ENCODE data around the gene KCNQ5.
A peak's percentile ranks its signal among the peaks of the same experiment; 100 is the strongest.

The KCNQ5 gene

GRCh38 chr6:73047801-73048200, 425.9 kb downstream of the KCNQ5 start:
- DNase-seq, result no peak

DNA sequence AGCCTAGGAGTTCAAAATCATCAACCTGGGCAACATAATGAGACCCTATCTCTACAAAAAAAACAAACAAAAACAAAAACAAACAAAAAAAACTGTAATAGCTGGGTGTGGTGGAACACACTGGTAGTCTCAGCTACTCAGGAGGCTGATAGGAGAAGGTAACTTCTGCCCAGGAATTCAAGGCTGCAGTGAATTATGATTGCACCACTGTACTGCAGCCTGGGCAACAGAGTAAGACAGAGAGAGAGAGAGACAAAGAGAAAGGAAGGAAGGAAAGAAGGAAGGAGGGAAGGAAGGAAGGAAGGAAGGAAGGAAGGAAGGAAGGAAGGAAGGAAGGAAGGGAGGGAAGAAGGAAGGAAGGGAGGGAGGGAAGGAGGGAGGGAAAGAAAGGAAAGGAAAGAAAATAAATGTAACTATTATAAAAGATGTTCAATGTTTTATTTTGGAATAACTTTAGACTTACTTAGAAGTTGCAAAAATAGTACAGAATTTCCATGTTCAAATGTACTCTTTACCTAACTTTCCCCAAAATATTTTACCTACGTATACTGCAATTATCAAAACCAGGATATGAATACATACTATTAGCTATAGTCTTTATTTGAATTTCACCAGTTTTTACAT, 428.2 kb downstream of the KCNQ5 start:
- DNase-seq, result no peak

DNA sequence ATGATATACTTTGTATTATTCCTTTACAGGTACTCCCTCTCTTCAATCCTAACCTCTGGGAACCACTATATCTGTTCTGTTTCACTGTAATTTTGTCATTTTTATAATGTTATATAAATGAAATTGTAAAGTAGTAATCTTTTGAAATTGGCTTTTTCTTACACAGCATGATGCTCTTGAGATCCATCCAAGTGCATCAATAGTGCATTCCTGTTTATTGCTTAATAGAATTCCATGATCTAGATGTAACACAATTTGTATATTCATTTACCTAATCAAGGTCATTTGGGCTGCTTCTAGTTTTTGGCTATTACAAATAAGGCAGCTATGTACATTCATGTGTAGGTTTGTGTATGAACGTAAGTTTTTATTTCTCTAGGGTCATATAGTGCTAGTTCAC, 428.8 kb downstream of the KCNQ5 start:
- no peak for DNase-seq

- DNase-seq, result no peak
Observed at GRCh38 chr6:73051147-73051546, 429.3 kb downstream of the KCNQ5 start.

DNA sequence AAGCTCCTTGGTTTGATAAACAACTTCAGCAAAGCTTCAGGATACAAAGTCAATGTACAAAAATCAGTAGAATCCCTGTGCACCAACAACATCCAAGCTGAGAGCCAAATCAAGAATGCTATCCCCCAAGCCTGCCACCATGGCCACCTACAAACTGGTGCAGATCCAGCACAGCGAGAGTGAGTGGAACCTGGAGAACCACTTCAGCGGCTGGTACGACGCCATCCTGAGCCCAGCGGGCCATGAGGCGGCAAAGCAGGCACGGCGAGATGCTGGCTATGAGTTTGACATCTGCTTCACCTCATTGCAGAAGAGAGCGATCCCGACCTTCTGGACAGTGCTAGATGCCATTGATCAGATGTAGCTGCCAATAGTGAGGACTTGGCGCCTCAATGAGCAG, 433.1 kb downstream of the KCNQ5 start:
- DNase-seq, result no peak

- no peak for DNase-seq
Observed at GRCh38 chr6:73058736-73059135, 436.9 kb downstream of the KCNQ5 start.

DNA sequence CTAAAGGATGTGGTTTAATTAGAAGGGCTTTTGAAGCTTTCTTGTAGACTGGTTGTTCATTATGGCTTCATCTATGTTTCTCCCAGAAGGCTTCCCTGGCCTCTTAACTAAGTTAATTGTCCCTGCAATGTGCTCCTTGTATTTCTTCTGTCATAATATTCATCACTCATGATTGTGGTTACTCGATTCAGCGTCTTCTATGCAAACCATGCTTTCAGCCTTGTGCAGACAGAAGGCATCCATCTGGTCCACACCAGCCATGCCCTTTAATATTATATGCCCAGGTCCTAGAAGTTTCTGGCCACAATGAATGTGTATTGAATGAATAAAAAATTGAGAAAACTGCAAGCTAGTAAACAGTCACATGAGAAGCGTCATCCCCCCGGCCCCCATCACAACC, 440.3 kb downstream of the KCNQ5 start:
- DNase-seq, result no peak

GRCh38 chr6:73062837-73063236, 441.0 kb downstream of the KCNQ5 start:
- DNase-seq, result no peak

DNA sequence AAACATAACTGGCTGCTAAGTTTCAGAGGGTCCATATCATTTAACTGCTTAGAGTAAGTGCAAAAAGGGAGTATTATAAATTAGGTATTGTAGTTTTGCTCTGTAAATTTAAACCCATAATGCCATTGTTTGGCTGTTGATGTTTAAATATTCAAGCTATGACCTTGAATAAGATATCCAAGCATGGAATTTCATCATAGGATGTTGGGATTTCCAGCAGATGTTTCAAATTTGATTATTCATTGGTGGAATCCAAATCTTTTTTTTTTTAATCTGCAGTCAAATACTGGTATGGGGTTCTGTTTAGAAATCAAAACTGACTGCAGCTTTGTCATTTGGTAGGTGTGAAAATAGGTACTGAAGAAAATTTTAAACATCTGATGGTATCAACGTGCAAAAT, 442.4 kb downstream of the KCNQ5 start:
- no peak for DNase-seq

- DNase-seq, result no peak
Observed at GRCh38 chr6:73073238-73073637, 451.4 kb downstream of the KCNQ5 start.

DNA sequence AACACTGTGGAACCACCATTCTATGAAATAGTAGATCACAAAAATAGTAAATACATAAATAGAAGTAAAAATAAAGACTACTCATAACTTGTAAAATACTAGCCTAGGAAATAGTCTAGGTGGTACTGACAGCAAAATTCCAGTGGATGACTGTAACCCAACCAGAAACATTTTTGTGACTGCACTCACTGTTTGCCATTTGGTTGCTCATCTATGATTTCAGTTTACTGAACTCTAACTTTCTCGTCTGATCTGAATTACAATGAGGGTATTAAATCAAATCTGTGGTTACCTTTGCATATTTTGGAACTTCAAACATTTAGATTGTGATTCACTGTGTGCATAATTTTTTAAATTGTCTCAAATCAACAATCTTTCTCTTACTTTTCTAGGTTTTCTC, 452.3 kb downstream of the KCNQ5 start:
- DNase-seq, result no peak

DNA sequence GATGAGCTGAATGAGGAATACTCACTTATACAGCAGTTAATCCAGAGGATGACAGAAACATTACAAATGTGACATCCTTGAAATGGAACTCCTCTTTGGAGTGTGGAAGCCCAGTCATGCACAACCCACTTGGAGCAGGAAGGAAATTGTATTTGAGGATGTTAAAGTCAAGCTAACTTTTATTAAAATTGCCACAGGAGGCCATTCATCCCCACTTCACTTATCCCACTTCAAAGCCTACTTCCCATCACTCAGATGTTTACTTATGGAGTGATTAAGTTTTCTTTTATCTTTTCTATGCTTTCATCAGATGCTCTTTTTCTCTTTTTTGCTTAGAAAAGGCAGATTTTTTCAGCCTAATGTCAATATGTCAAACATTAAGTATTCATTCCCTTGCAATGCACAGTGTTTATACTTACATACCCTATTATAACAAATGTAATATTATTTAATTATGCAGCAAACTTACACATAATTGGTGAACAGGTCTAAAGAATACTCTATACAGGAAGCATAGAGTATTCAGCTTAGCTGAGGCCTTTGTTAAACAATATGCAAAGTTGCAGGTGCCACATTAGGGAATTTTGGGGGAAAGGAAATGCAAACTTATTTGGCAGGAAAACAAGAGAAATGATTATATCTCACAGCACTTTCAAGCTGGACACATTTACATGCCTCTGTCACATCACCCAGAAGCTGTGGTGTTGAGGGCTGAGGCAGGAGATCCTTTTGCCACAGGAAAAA, 454.5 kb downstream of the KCNQ5 start:
- DNase-seq, result no peak

- no peak for DNase-seq
Observed at GRCh38 chr6:73078333-73078862, 456.5 kb downstream of the KCNQ5 start.

- no peak for DNase-seq
Observed at GRCh38 chr6:73078908-73079610, 457.2 kb downstream of the KCNQ5 start.

DNA sequence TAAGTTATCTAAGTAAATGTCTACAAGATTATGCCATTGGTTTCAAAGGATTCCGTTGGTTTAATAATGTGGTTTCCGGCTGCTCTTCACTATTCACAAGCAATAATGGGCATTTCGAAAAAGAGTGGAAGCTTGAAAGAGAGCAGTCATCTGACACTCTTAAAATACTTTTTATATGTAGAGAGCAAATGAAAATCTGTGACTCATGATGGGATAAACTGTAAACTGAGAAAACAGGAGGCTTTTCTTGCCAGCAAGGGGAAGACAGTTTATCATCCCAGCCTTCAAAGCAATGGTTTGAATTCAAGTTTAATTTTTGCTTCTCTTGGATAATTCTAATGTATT, 457.7 kb downstream of the KCNQ5 start:
- DNase-seq, result no peak

DNA sequence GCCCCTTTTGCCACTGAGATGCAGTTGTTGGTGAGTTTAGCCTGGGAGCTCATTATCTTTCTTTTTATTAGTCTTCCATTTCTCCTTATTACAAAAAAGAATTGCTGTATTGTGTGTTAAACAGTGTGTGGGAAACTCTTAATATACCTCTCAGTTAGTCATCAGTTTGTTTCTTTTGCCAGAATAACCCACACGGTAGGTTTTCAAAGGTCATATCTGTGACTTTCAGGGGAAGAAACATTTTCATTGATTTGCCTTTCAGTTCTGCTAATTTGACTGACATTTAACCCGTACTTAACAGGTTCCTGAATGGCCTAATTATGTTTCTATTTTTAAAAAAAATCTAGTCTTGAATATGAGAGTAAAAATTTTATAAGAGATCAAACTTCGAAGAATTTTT, 458.1 kb downstream of the KCNQ5 start:
- no peak for DNase-seq

- DNase-seq, result no peak
Observed at GRCh38 chr6:73081955-73082354, 460.1 kb downstream of the KCNQ5 start.

DNA sequence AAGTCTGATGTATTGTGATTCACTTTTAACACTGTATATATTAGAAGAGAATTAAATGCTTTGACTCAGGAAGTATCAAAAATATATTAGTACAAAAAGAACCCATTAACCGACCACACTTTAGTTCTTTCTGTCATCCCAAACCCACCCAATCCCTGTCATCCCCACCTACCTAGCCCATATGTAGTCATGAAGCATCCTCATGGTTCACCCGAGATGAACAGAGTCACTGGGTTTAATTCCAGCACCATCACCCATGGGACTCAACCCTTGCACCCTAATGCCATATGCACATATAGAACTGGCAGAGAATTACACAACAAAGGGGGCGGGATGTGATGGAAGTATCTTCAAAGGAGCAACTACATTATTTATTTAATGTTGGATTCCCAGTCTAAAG, 462.0 kb downstream of the KCNQ5 start:
- peak in 11 of 56 donors; percentile 1 to 40 (median 8) for DNase-seq

DNA sequence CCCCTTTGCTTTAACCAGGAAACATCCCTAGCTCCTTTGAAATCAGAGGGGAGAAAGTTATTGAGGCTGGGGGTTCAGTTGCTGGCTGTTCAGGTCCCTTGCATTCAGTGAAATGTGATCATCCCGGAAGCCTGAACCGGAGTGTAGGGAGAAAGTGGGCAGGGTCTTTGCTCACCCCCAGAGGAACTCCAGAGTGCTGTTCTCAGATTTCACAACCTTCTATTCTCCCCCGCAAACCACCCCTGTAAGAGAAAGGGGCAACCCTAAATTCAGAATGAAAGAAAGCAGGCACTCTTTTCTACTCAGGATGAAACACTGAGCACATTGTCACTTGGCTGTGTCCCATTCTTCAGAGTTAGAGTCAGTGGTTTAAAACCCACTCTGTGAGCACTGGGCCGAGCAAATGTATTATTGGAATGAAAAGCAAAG, 463.6 kb downstream of the KCNQ5 start:
- no peak for DNase-seq

GRCh38 chr6:73086726-73087125, 464.9 kb downstream of the KCNQ5 start:
- no peak for DNase-seq

DNA sequence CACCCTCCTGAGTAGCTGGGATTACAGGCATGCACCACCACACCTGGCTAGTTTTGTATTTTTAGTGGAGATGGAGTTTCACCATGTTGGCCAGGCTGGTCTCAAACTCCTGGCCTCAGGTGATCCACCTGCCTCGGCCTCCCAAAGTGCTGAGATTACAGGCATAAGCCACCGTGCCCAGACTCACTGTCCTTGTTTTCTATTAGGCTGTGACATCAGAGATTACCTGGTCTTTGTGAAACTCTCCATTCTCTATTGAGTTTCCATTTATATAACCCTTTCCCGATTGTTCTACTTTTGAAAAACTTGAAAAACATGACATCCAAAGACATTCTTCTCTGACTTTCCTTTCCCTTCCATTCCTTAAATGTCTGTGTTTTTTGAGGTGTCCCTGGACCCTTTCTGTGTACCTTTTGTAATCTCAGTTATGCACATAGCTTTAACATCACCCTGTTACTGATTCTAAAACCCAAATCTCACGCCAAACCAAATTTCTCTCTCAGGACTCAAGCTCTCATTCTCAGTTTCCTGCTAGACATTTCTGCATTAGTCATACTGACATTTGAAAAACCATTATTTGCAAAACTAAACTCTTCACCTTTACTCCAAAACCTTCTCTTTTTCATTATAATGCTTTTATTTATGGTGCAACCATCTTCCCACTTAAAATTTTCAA, 466.4 kb downstream of the KCNQ5 start:
- no peak for DNase-seq

DNA sequence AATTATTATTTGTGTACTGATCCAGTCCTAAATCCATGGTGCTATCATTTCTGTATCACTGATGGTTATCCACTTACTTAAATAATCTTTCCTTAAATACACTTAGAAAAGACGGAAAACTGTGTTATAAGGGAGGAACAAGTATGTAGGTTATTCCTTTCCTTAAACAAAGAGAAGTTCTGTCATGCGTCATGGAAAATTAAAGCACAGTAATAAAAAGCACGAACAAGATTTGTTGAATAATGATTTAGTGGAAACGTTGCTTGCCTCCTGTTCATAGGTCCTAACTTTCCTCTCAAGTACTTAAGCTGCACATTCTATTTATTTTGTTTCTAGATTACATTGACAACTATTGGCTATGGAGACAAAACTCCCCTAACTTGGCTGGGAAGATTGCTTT, 483.1 kb downstream of the KCNQ5 start:
- no peak for DNase-seq
